ENCODE results near the gene CEP170B.

CEP170B gene

DNA sequence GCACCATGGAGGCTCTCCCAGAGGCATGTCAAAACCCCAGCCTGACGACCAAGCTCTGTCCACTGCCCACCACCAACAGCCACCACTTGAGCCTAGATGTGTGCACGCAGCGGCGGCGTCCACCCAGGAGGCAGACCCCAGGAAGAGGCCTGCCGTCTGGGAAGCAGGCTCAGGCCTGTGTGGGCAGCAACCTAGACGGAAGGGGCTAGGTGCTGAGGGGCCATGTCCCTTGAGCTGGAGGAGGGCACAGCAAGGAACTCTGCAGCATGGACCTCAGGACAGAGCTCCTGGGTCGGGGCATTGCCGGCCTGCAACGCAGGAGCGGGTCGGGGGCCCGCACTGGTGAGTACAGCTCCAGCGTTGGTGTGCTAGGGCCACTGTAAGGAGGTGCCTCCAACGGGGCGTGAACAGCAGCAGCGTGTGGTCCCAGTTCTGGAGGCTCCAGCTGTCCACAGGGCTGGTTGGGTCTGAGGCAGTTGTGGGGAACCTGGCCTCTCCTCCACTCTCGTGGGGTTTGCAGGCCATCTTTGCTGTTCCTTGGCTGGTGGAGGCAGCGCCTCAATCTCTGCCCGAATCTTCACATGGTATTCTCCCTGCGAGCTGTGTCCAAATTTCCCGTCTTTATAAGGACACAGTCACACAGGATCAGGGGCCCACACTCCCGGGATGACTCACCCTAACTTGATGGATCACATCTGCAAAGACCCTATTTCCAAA lies 43.7 kb upstream of the CEP170B start:
- no peak for ATAC-seq

DNA sequence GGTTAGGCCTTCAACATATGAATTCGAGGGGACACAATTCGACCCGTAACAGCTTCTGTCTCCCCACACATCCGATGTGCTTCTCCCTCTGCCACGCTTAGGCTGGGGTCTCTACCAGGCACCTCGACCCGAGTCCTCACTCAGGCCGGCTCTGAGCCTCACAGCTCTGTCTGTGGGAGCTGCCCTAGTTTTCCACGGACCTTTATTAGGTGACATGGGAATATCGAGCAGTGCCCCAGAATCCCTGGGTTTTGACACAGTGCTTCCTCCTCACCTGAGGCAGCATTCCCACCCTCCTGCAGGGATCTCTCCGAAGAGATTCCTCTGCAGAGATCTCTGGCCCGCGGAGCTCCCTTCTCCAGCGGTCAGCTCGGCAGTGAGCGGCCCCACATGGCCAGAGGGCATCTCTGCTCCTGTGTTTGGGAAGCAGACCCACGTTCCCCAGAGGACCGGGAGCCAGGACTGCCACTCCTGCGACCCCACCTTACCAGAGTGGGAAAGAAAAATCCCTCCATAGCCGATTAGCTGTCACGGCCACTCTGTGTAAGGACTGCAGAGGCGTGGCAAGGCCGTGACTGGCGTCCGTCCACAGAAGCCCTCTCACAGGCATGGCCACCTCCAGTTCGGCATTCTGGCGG lies 43.0 kb upstream of the CEP170B start:
- no peak for TF ChIP-seq BACH2 (CRISPR knock-in tag; IDR thresholded peaks at IDR 0.05; ENCODE audit: borderline replicate concordance)
- no peak for TF ChIP-seq PPARA (CRISPR knock-in tag; IDR thresholded peaks at IDR 0.05; ENCODE audit: borderline replicate concordance)
- no peak for TF ChIP-seq OSR1 (CRISPR knock-in tag; IDR thresholded peaks at IDR 0.05)
- no peak for TF ChIP-seq ARNTL (CRISPR knock-in tag; IDR thresholded peaks at IDR 0.05; ENCODE audit: borderline replicate concordance, low read depth)
- no peak for TF ChIP-seq ZC3H10 (CRISPR knock-in tag; IDR thresholded peaks at IDR 0.05)
- TF ChIP-seq ZNF565 (CRISPR knock-in tag; conservative IDR thresholded peaks at IDR 0.05; ENCODE audit: low read depth) = no peak
- no peak for TF ChIP-seq RARB (CRISPR knock-in tag; IDR thresholded peaks at IDR 0.05)
- ATAC-seq = no peak

More for the DNA sequence above, 43.7 kb upstream of the CEP170B start:
- TF ChIP-seq TOX (CRISPR knock-in tag; IDR thresholded peaks at IDR 0.05; ENCODE audit: borderline replicate concordance) = no peak

DNA sequence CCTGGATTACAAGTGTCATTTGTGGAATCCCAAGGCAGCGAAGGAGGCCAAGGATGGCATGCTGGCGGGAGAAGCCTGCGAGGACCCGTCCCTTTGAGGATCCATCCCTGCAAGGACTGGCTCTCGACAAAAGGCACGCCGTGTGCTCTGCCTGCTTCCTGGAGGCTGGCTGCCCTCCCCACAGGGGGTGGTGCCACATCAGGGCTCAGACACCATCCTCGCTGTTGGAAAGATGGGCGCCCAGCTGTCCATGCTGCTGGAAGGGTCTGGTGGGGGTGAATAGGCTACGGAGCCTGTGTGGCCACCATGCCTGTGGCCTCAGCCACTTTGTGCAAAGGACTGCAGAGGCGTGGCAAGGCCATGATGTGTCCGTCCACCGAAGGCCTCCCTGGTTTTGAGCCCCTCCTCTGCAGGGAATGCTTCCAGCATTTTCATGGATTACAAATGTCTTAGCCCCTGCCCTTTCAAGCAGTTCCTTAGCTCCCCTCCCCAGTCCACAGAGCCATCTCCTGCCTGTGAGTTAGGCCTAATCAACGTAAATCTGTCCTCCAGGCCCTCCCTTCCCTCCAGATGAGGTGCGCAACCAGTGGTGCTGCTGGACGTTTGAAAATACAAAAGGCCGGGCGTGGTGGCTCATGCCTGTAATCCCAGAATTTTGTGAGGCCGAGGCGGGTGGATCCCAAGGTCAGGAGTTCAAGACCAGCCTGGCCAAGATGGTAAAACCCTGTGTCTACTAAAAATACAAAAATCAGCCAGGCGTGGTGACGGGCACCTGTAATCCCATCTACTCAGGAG lies 42.0 kb upstream of the CEP170B start:
- TF ChIP-seq ZFP3 (CRISPR knock-in tag; IDR thresholded peaks at IDR 0.05) = no peak
- TF ChIP-seq, protein P1, sequence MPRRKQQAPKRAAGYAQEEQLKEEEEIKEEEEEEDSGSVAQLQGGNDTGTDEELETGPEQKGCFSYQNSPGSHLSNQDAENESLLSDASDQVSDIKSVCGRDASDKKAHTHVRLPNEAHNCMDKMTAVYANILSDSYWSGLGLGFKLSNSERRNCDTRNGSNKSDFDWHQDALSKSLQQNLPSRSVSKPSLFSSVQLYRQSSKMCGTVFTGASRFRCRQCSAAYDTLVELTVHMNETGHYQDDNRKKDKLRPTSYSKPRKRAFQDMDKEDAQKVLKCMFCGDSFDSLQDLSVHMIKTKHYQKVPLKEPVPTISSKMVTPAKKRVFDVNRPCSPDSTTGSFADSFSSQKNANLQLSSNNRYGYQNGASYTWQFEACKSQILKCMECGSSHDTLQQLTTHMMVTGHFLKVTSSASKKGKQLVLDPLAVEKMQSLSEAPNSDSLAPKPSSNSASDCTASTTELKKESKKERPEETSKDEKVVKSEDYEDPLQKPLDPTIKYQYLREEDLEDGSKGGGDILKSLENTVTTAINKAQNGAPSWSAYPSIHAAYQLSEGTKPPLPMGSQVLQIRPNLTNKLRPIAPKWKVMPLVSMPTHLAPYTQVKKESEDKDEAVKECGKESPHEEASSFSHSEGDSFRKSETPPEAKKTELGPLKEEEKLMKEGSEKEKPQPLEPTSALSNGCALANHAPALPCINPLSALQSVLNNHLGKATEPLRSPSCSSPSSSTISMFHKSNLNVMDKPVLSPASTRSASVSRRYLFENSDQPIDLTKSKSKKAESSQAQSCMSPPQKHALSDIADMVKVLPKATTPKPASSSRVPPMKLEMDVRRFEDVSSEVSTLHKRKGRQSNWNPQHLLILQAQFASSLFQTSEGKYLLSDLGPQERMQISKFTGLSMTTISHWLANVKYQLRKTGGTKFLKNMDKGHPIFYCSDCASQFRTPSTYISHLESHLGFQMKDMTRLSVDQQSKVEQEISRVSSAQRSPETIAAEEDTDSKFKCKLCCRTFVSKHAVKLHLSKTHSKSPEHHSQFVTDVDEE (CRISPR knock-in tag; IDR thresholded peaks at IDR 0.05) = no peak
- ATAC-seq = no peak

DNA sequence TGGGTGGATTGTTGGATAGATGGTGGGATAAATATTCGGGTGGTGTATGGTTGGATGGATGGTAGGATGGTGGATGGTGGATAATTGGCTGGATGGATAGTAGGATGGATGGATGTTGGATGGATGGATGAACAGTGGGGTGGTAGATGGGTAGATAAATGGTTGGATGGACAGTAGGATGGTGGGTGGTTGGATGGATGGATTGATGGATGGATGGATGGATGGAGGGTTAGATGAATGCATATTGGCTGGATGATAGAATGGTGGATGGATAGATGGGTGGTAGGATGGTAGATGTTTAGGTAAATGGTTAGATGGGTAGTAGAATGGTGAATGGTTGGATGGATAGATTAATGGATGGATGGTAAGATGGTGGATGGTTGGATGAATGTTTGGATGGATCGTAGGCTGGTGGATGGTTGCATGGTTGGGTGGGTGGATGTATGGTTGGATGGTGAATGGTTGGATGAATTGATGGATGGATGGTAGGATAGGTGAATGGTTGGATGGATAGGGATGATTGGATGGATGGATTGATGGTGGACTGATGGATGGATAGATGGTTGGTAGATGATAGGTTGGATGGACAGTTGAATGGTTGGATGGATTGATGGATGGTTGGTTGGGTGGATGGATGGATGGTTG lies 40.6 kb upstream of the CEP170B start:
- TF ChIP-seq CSDC2 (CRISPR knock-in tag; IDR thresholded peaks at IDR 0.05) (no peak), ZFP3 (CRISPR knock-in tag; IDR thresholded peaks at IDR 0.05) (no peak), OSR1 (CRISPR knock-in tag; IDR thresholded peaks at IDR 0.05) (no peak), ISL1 (CRISPR knock-in tag; IDR thresholded peaks at IDR 0.05) (no peak), TOX (CRISPR knock-in tag; IDR thresholded peaks at IDR 0.05; ENCODE audit: borderline replicate concordance) (no peak), RARB (CRISPR knock-in tag; IDR thresholded peaks at IDR 0.05) (no peak), PPARA (CRISPR knock-in tag; IDR thresholded peaks at IDR 0.05; ENCODE audit: borderline replicate concordance) (no peak), GLIS3 (CRISPR knock-in tag; IDR thresholded peaks at IDR 0.05) (no peak), ARNTL (CRISPR knock-in tag; IDR thresholded peaks at IDR 0.05; ENCODE audit: borderline replicate concordance, low read depth) (no peak), ZNF565 (CRISPR knock-in tag; conservative IDR thresholded peaks at IDR 0.05; ENCODE audit: low read depth) (no peak), ZC3H10 (CRISPR knock-in tag; IDR thresholded peaks at IDR 0.05) (no peak)
- TF ChIP-seq, protein P2, sequence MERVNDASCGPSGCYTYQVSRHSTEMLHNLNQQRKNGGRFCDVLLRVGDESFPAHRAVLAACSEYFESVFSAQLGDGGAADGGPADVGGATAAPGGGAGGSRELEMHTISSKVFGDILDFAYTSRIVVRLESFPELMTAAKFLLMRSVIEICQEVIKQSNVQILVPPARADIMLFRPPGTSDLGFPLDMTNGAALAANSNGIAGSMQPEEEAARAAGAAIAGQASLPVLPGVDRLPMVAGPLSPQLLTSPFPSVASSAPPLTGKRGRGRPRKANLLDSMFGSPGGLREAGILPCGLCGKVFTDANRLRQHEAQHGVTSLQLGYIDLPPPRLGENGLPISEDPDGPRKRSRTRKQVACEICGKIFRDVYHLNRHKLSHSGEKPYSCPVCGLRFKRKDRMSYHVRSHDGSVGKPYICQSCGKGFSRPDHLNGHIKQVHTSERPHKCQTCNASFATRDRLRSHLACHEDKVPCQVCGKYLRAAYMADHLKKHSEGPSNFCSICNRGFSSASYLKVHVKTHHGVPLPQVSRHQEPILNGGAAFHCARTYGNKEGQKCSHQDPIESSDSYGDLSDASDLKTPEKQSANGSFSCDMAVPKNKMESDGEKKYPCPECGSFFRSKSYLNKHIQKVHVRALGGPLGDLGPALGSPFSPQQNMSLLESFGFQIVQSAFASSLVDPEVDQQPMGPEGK (CRISPR knock-in tag; IDR thresholded peaks at IDR 0.05; ENCODE audit: borderline replicate concordance) = no peak
- TF ChIP-seq, protein P3, sequence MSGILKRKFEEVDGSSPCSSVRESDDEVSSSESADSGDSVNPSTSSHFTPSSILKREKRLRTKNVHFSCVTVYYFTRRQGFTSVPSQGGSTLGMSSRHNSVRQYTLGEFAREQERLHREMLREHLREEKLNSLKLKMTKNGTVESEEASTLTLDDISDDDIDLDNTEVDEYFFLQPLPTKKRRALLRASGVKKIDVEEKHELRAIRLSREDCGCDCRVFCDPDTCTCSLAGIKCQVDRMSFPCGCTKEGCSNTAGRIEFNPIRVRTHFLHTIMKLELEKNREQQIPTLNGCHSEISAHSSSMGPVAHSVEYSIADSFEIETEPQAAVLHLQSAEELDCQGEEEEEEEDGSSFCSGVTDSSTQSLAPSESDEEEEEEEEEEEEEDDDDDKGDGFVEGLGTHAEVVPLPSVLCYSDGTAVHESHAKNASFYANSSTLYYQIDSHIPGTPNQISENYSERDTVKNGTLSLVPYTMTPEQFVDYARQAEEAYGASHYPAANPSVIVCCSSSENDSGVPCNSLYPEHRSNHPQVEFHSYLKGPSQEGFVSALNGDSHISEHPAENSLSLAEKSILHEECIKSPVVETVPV (CRISPR knock-in tag; IDR thresholded peaks at IDR 0.05) = no peak
- TF ChIP-seq, protein P4, sequence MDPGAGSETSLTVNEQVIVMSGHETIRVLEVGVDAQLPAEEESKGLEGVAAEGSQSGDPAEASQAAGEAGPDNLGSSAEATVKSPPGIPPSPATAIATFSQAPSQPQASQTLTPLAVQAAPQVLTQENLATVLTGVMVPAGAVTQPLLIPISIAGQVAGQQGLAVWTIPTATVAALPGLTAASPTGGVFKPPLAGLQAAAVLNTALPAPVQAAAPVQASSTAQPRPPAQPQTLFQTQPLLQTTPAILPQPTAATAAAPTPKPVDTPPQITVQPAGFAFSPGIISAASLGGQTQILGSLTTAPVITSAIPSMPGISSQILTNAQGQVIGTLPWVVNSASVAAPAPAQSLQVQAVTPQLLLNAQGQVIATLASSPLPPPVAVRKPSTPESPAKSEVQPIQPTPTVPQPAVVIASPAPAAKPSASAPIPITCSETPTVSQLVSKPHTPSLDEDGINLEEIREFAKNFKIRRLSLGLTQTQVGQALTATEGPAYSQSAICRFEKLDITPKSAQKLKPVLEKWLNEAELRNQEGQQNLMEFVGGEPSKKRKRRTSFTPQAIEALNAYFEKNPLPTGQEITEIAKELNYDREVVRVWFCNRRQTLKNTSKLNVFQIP (CRISPR knock-in tag; IDR thresholded peaks at IDR 0.05; ENCODE audit: borderline replicate concordance, low read depth) = no peak
- ATAC-seq = no peak

Measured in SK-N-SH treated with all-trans-retinoic acid at 6 μM for 48 hours (cell line).